NCI-H1930 (cell line): ENCODE data around the gene RGS6.
"Not testable (repeated sequence)": the region's sequence is repeated elsewhere in the genome, so short reads cannot be mapped to it uniquely, and the experiment has no call there.

ENCODE experiments used
- DNase-seq, 2 experiments: peaks; one replicate each; lab custom pipeline; 2025; lab: John Stamatoyannopoulos, UW

The RGS6 gene

GRCh38 chr14:72454388-72455160 lies 522.3 kb downstream of the RGS6 start:
- DNase-seq = no peak

- DNase-seq = no peak
Observed at GRCh38 chr14:72457641-72458040, 525.4 kb downstream of the RGS6 start.

- no peak for DNase-seq
Observed at GRCh38 chr14:72462056-72462455, 529.8 kb downstream of the RGS6 start.

- no peak for DNase-seq
Observed at GRCh38 chr14:72463291-72463866, 531.1 kb downstream of the RGS6 start.

- no peak for DNase-seq
Observed at GRCh38 chr14:72464226-72464625, 532.0 kb downstream of the RGS6 start.

GRCh38 chr14:72466325-72466724 lies 534.1 kb downstream of the RGS6 start:
- DNase-seq = no peak

GRCh38 chr14:72471346-72471745 lies 539.1 kb downstream of the RGS6 start:
- no peak for DNase-seq

GRCh38 chr14:72472845-72473244 lies 540.6 kb downstream of the RGS6 start:
- DNase-seq = no peak

- no peak for DNase-seq
Observed at GRCh38 chr14:72476657-72477499, 544.6 kb downstream of the RGS6 start.

GRCh38 chr14:72477578-72477977 lies 545.3 kb downstream of the RGS6 start:
- not testable (repeated sequence) for DNase-seq

GRCh38 chr14:72478471-72478893 lies 546.3 kb downstream of the RGS6 start:
- no peak for DNase-seq

GRCh38 chr14:72479461-72479931 lies 547.3 kb downstream of the RGS6 start:
- DNase-seq = no peak

GRCh38 chr14:72480464-72481243 lies 548.4 kb downstream of the RGS6 start:
- DNase-seq = no peak

- DNase-seq = no peak
Observed at GRCh38 chr14:72483311-72483710, 551.1 kb downstream of the RGS6 start.

GRCh38 chr14:72485695-72486094 lies 553.5 kb downstream of the RGS6 start:
- DNase-seq = no peak

GRCh38 chr14:72488514-72488913 lies 556.3 kb downstream of the RGS6 start:
- DNase-seq = no peak

GRCh38 chr14:72492196-72492595 lies 560.0 kb downstream of the RGS6 start:
- no peak for DNase-seq

GRCh38 chr14:72495668-72496067 lies 563.4 kb downstream of the RGS6 start:
- no peak for DNase-seq

- no peak for DNase-seq
Observed at GRCh38 chr14:72498646-72499045, 566.4 kb downstream of the RGS6 start.

- DNase-seq = no peak
Observed at GRCh38 chr14:72499746-72500145, 567.5 kb downstream of the RGS6 start.

- DNase-seq = no peak
Observed at GRCh38 chr14:72500234-72500838, 568.1 kb downstream of the RGS6 start.
